Right forelimb (tissue), 1 donor: Measurements from ENCODE around the gene JMJD8.

Source experiments
- DNase-seq: peaks from one replicate; pipeline ENCODE4 v3.0.0-alpha.2; 2018

JMJD8 gene

GRCh38 chr16:684071-684794 lies at the start of gene JMJD8:
JMJD8 (minus strand) TSS chr16:684334; CDS start chr16:684319, 15 bp downstream.
- peak; percentile 98 for DNase-seq

- DNase-seq: no peak
Measured at GRCh38 chr16:733382-734207, 49.5 kb upstream of the JMJD8 start.

GRCh38 chr16:732936-733335 lies 48.8 kb upstream of the JMJD8 start:
- DNase-seq: no peak

- no peak for DNase-seq
Measured at GRCh38 chr16:732332-732731, 48.2 kb upstream of the JMJD8 start.

GRCh38 chr16:730666-731509 lies 46.8 kb upstream of the JMJD8 start:
- DNase-seq: no peak

GRCh38 chr16:729768-730665 lies 45.9 kb upstream of the JMJD8 start:
- DNase-seq: no peak

GRCh38 chr16:728890-729744 lies 45.0 kb upstream of the JMJD8 start:
- no peak for DNase-seq

GRCh38 chr16:728131-728889 lies 44.2 kb upstream of the JMJD8 start:
- DNase-seq: no peak

GRCh38 chr16:727291-727977 lies 43.3 kb upstream of the JMJD8 start:
- no peak for DNase-seq

GRCh38 chr16:726438-727290 lies 42.5 kb upstream of the JMJD8 start, which contains the start of the genes CCDC78 and HAGHL:
CCDC78 (minus strand) TSS chr16:726443; CDS start chr16:726367, 76 bp downstream.
HAGHL (plus strand) TSS chr16:727106; CDS start chr16:727510, 404 bp downstream.
- no peak for DNase-seq

GRCh38 chr16:726188-726437 lies 42.0 kb upstream of the JMJD8 start:
- DNase-seq: no peak

- DNase-seq: no peak
Measured at GRCh38 chr16:725463-726187, 41.5 kb upstream of the JMJD8 start.

- no peak for DNase-seq
Measured at GRCh38 chr16:725041-725376, 40.9 kb upstream of the JMJD8 start.

GRCh38 chr16:724188-725040 lies 40.3 kb upstream of the JMJD8 start:
- no peak for DNase-seq

- DNase-seq: no peak
Measured at GRCh38 chr16:723695-724094, 39.6 kb upstream of the JMJD8 start.

GRCh38 chr16:722835-723633 lies 38.9 kb upstream of the JMJD8 start:
- DNase-seq: no peak
